OCI-LY1 (cell line): ENCODE results near the gene NRG2.

Experiments used
- CTCF ChIP-seq: fragments of 200-600 bp; sonication (generic), shearing (Covaris generic); IDR thresholded peaks from 2 replicates; pipeline ENCODE4 v1.5.1; 2017; ENCODE audit warnings: mild to moderate bottlenecking, antibody characterized with exemption, low read length, moderate library complexity, mixed read lengths
- EZH2 ChIP-seq: fragments of 200-600 bp; sonication (generic), shearing (Covaris generic); IDR thresholded peaks from 2 replicates; pipeline ENCODE4 v1.8.0; 2017; ENCODE audit warnings: borderline replicate concordance, mixed run types, mild to moderate bottlenecking, antibody characterized with exemption, low read length, moderate library complexity, mixed read lengths

- TF ChIP-seq CTCF (no peak), EZH2 (no peak)
These were observed 47.2 kb downstream of the NRG2 start for GRCh38 chr5:139995929-139996328.
